K562 treated with DMSO at 1 percent for 24 hours (cell line): Measurements from ENCODE around the gene MAGEA6. TPM values are rescaled to one million over a fixed set of nuclear protein-coding genes. Genes with fewer than 3 reads are reported as not detected.

Experiments used
- total RNA-seq: library from RNA; unstranded; fragments of 300-600 nt; gene quantifications from 2 replicates; pipeline ENCODE4 v1.2.3, GENCODE V29; 2022; ENCODE audit warnings: low read depth; ENCODE audit not compliant: insufficient read depth

The MAGEA6 gene
- total RNA-seq = 84.8 and 92.6 TPM in 2 replicates

GRCh38 chrX:152769549-152770289 lies at the start of gene MAGEA6:
TSS of gene MAGEA6 (minus strand) at chrX:152769689. CDS start at chrX:152767650, 2,039 bp downstream.

GRCh38 chrX:152758918-152759317 lies 10.6 kb downstream of the MAGEA6 start, which contains the start of gene CSAG3:
TSS of gene CSAG3 (plus strand) at chrX:152759218.

GRCh38 chrX:152753686-152754650 lies 15.5 kb downstream of the MAGEA6 start, which contains the start of gene MAGEA2:
TSS of gene MAGEA2 (minus strand) at chrX:152753842. CDS start at chrX:152751363, 2,479 bp downstream.

GRCh38 chrX:152733261-152733975 lies 36.1 kb downstream of the MAGEA6 start, which contains the start of the genes CSAG1 and MAGEA12:
TSS of gene CSAG1 (minus strand) at chrX:152733721. CDS start at chrX:152732460, 1,261 bp downstream.
TSS of gene MAGEA12 (plus strand) at chrX:152733757. CDS start at chrX:152736162, 2,405 bp downstream.

Other genes starting within 250 kb of the MAGEA6 start
- 0.52 and 0.60 TPM in 2 replicates for gene GABRQ, start 131.8 kb downstream of the MAGEA6 start, total RNA-seq
- gene MAGEA3, start 70.9 kb downstream of the MAGEA6 start, total RNA-seq = 167 TPM in 2 replicates
- not detected in 2 replicates for gene CSAG2, start 60.4 kb downstream of the MAGEA6 start, total RNA-seq
- gene MAGEA2B, start 55.1 kb downstream of the MAGEA6 start, total RNA-seq = 26.0 and 39.7 TPM in 2 replicates
- gene CSAG1, start 36.0 kb downstream of the MAGEA6 start, total RNA-seq = 92.8 and 117 TPM in 2 replicates
- gene MAGEA12, start 35.9 kb downstream of the MAGEA6 start, total RNA-seq = 82.4 and 82.5 TPM in 2 replicates
- 27.2 and 31.0 TPM in 2 replicates for gene MAGEA2, start 15.8 kb downstream of the MAGEA6 start, total RNA-seq
- gene CSAG3, start 10.5 kb downstream of the MAGEA6 start, total RNA-seq = 23.9 and 25.9 TPM in 2 replicates
- gene CETN2, start 61.1 kb upstream of the MAGEA6 start, total RNA-seq = 12.9 and 16.6 TPM in 2 replicates
- gene NSDHL, start 61.4 kb upstream of the MAGEA6 start, total RNA-seq = 27.2 and 27.8 TPM in 2 replicates
- 0.12 and 0.32 TPM in 2 replicates for gene ZNF185, start 128.4 kb upstream of the MAGEA6 start, total RNA-seq
- not detected in 2 replicates for gene PNMA5, start 224.4 kb upstream of the MAGEA6 start, total RNA-seq